GM19328 (cell line): ENCODE data around the gene FAF1.

Source experiments
- ATAC-seq: cut with Tn5 transposase; IDR thresholded peaks from one replicate; pipeline ENCODE4 v1.9.1; 2021; ENCODE audit warnings: mild to moderate bottlenecking, moderate library complexity; ENCODE audit not compliant: unreplicated experiment

The FAF1 gene

DNA sequence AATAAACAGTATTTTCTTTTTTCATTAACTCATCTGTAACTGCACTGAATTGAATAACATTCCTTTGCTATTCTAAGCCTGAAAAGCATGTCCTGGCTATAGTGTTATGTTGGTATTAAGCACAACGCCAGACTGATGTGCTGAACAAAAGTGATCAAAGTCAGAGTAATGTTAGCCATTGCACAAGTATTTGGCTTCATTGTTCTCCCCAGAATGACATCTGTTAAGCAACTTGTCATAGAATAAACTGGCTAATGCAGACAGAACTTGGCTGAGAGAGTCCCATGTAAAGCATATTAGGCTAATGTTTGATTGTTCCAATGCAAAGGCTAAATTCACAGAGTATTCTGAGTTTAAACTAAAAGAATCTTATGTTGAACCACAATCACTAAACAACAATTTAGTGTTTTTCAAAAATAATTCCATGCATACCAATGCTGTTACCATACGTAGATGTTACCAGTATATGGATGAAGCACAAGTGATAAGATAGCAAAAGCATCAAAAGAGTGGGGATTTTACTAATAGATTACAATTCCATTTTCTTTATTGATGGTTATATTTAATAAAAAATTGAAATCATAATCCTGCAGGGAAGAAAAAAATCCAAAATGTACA, 301.5 kb downstream of the FAF1 start:
- no peak for ATAC-seq

DNA sequence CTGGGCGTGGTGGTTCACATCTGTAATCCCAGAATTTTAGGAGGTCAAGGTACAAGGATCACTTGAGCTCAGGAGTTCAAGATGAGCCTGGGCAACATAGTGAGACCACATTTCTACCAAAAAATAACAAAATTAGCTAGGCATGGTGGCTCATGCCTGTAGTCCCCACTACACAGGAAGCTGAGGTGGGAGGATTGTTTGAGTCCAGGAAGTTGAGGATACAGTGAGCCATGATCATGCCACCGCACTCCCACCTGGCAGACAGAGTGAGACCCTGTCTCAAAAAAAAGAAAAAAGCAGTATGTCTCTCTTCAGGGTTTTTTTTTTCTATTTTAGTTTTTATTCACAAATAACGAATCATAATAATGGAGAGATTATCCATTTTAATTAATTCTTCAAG, 303.1 kb downstream of the FAF1 start:
- ATAC-seq: no peak

DNA sequence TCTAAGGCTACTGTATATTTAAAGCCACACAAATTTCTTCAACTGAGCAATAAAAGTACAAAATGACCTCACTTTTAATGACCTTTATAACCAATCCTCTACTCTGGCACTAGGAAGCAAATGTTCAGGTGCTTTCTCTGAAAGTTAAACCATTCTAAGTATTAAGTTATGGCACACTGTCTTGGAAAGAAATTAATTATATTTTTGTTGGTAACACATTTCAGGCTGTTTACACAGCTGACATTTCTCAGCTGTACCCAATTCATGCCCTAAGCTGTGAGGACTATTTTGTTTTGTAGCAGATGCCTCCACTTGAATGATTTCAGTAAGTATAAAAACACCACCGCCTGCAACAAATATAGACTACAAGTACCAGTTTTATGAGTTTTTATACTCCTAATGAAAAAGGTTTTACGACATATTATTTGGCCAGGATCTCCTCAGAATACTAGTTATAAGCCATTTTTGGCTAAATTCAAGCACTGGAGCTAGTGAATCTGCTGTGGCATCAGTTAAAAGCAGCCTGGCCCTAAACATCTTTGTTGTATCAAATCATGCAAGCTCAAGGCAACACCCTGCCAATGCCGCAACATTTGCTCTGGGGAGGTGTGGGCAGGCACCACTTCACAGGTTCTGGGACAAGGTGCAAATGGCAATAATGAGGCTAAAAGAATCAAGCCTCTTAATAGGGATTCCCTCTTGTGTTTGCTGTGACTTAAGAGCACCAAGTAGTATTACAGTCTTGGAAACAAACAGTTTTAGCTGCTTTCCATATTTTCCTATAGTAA, 308.4 kb downstream of the FAF1 start:
- no peak for ATAC-seq

DNA sequence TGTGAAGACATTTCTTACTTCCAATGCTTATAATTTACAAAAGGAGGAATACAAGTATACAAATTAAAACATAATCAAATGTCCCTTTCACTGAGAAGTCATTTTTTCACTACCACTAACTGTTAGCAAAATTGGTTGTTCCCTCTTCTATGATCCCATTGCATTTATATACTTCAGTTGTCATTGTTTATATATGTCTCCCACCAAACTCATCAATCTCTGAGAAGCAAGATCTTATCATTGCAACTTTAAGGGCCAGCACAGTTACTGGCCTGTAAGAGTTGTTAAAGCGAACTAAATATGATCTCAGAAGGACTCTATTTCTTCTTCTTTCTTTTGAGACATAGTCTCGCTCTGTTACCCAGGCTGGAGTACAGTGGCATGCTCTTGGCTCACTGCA, 313.5 kb downstream of the FAF1 start:
- no peak for ATAC-seq

DNA sequence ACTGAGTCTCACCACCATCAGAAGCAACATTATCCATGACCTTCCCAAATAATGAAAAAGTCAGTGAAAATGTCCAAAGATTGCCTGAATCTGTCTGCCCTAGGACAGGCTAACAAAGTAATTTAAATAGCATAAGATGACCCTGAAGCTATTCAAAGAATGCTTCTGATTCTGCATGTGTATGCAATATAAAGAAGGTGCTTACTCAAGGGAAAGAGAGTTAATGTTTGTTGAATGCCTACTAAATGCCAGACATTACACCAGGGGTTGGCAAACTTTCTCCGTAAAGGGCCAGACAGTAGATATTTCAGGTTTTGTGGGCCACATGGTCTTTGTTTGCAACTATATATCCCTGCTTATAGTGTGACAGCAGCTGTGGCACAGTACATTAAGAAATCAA, 314.9 kb downstream of the FAF1 start:
- no peak for ATAC-seq

DNA sequence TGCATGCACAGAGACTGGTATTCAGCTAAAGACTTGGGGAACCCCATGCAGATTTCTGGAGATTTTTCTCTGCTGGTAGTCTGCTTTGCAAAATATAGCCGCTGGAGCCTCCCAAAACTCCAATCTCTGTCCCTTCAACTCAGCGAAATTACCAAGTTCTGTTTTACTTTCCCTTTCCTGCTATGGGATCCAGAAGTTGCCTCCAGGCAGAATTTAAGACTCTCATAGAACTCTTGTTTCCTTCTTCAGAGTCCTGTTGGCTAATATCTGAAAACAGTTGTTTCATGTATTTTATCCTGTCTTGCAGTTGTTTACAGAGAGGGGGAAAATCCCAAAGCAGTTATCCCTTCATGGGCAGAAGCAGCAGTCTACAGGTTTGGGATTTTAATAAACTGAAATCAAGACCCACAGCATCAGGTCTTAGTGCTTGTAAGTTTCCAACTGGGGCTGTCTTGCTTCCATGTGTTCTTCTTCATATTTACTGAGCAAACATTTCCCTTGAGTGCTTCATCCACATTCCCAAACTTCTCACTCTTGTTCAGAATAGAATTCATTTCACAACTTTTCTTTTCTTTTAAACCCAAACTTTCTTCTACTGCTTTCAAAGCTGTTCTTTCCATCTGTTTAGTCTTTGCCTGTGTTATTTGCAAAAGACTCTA, 315.5 kb downstream of the FAF1 start:
- no peak for ATAC-seq

DNA sequence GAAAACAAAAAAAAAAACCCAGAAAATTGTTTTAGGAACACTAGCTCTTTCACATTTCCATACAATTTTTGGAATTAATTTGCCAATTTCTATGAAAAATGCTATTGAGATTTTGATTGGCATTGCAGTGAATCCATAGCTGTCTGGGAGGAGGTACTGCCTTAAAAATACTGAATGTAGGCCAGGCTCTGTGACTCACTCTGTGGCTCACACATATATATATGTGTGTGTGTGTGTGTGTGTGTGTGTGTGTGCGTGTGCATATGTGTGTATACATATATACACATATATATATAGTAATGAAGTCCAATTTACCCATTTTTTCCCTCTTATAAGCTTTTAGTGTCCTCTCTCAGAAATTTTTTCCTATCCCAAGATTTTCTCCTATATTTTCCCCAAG, 322.6 kb downstream of the FAF1 start:
- ATAC-seq: no peak

DNA sequence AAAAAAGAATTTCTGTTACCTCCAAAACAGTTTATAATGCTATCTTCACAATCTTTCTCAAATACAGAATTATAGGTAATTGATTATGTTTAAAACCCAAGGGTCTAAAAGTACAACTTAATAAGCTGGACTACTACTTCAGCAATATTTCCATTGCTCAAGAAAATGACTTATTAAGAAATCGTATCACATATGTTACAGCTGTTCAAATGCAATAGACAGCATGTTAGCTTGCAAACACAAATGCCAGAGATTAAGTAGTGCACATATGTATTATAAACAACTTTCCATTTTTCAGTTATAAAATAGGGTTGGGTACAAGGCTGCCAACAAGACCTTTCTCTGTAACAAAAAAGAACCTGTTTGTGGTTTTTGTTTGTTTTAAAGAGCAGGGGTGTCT, 325.8 kb downstream of the FAF1 start:
- ATAC-seq: no peak

DNA sequence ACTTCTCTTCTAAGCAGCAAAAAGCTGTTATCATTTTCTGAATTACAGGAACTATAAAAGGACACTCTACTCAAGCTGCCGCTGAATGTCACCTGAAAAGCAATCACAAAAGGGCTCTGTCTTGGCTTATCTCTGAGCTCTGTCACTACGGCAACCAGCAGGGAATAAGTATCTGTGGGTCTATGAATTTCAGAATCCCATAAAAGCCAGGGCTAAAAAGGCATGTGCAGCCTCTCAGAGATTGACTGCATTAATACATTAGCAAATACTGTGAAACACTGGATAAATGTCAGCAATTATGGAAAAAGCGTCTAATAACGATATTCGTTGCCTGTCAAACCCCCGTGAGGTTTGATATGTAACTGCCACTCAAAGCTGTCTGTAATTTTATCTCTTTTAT, 326.6 kb downstream of the FAF1 start:
- no peak for ATAC-seq

DNA sequence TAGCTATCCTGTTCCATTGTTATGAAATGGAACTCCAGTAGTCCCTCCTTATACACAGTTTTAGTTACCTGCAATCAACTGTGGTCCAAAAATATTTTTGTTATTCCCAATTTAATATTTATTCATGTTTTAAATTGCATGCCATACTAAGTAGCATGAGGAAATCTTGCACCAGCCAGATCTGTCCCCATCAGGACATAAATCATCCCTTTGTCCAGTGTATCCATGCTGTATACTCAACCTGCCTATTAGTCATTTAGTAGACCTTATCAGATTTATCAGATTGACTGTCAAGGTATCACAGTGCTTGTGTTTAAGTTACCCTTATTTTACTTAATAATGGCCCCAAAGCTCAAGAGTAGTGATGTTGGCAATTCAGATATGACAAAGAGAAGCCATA, 328.9 kb downstream of the FAF1 start:
- ATAC-seq: no peak

DNA sequence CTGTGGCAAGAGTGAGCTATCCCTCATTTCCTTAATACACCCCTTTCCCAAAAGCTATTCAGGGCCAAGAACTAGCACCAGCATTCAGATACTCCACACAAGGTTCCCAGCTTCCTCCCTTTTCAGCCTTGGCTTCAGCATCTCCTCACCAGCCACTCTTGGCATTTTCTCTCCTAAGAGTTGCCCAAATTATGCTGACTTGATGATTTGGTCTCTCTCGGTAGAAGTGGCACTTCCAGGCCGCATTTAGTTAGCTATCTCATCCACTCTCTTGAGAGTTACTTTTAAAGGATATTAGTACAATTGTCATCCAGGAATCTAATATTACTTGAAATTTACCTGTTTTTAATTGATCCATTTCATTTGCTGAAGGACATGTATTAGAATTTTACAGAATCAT, 337.8 kb downstream of the FAF1 start:
- no peak for ATAC-seq

DNA sequence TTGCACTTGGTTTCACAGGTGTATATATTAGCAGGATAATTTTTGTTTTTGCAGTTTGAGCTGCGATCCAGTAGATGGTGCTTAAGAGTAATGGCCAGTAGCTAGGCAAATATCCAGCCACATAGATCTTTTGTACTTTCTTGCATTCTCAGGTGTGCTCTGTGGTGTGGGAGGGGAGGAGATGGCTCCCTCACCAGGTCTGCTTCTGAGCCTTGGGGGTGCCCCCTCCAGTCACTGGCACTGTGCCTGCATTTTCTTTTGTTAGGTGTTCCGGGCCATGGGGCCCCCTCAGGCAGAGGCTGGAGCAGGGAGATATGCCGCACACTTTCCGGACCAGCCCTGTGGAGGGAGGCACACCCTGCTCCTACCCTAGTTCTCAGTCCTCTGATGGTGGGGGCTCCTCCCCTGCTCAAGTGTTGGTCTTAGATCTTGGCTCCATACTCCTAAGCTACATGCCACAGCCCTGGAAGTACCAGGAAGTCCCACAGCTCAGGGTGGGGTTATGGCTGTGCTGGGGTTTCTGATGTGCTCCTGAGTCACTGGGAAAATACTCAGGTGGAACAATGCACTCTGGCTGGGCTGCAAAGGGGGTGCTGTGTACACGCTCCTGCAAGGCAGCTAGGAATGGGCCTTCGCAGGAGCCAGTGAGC, 339.3 kb downstream of the FAF1 start:
- ATAC-seq: no peak

DNA sequence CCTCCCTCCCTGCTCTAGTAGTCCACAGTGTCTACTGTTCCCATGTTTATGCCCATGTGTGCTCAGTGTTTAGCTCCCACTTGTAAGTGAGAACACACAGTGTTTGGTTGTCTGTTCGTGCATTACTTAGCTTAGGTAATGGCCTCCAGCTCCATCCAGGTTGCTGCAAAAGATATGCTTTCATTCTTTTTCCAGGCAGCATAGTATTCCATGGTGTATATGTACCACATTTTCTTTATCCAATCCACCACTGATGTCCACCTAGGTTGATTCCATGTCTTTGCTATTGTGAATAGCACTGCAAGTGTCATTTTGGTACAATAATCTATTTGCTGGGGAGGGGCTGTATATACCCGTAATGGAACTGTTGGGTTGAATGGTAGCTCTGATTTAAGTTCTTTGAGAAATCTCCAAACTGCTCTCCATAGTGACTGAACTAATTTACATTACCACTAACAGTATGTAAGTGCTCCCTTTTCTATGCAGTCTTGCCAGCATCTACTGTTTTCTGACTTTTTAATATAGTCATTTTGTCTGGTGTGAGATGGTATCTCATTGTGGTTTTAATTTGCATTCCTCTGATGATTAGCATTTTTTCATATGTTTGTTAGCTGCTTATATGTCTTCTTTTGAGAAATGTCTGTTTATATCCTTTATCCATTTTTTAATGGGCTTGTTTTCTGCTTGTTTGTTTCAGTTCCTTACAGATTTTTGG, 344.9 kb downstream of the FAF1 start:
- no peak for ATAC-seq

DNA sequence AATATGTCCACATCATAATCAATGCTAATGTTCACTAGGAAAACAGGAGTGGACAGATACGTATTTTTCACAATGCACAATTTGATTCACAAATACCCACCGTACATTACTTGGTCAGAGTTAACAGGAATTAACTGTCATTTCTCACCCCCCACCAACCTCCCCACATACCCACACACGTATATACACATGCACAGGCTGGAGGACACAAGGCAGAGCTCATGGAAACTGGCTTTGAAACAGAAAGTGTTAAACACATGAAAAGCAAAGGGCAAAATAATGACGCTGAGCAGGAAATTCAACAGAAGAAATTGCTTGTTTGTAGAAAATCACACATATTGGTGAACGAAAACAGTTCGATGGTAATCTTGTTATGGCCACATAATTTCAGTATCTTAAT, 348.4 kb downstream of the FAF1 start:
- ATAC-seq: no peak

DNA sequence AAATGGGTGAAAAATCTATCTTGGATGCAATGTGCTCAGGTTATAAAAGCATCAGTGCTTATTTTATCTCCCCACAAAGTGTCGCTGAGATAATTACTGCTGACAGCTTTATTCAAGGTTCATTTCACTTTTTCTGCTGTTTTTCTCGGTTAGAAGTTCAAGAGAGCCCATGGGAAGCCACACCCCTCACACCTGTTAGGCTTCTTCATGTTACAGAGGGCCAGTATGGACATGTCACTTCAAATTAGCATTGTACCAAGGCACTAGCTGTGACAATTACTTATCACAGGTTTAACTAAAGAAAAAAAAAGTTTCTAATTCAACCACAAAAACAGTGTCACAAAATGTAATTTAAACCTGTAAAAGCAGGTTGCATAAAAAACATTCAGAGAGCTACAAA, 349.5 kb downstream of the FAF1 start:
- no peak for ATAC-seq

DNA sequence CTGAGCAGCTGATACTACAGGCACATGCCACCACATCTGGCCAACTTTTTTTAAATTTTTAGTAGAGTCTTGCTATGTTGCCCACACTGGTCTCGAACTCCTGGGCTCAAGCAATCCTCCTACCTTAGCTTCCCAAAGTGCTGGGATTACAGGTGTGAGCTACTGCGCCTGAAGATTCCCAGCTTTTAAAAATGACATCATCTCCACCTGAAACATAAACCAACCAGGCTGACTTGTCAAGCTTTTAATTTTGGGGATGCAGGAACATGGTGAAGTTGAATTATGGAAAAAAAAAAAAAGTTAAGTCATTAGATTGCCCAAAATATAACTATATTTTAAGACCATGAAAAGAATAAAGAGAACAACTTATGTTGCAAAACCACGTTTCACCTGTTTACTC, 350.6 kb downstream of the FAF1 start:
- ATAC-seq: no peak

DNA sequence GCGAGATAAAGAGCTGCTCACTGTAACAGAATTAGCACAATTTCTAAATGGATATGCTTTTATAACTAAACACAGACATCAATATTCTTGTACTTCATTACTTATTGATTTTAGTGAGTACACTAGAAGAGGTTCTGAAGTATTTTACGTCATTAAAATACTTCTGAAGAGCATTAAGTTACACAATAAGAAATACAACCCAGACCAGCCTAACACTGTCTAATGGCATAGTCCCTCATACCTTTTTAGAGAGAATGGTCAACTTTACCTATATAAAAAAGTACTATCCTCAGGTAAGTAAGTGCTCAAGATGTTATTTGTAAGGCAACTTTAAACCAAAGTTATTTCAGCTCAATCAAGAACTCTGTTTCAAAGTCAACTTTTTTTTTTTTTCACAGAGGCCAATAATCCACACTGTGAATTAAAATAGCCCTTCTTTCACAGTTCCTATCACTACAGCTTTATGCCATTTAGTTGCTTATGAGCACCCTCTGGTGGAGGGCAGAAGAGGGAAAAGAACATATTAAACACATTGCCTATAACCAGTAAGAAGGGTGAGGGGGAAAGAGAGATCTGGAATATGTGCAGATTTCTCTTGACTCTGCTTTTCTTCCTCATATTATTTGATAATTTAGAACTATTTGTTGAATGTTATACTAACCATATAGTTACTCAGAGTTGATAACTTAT, 354.7 kb downstream of the FAF1 start:
- ATAC-seq: no peak

DNA sequence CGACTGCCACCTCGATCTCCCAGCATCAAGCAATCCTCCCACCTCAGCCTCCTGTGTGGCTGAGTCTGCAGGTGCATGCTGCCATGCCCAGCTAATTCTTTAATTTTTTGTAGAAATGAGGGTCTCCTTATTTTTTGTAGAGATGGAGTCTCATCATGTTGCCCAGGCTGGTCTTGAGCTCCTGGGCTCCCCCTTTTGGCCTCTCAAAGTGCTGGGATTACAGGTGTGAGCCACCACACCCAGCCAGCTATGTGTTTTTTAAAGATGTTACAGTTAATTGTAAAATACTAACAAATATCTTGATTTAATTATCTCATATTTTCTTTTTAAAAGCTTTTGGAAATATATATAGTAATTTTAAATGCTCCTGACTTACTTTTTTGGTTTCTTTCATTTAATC, 355.5 kb downstream of the FAF1 start:
- no peak for ATAC-seq

DNA sequence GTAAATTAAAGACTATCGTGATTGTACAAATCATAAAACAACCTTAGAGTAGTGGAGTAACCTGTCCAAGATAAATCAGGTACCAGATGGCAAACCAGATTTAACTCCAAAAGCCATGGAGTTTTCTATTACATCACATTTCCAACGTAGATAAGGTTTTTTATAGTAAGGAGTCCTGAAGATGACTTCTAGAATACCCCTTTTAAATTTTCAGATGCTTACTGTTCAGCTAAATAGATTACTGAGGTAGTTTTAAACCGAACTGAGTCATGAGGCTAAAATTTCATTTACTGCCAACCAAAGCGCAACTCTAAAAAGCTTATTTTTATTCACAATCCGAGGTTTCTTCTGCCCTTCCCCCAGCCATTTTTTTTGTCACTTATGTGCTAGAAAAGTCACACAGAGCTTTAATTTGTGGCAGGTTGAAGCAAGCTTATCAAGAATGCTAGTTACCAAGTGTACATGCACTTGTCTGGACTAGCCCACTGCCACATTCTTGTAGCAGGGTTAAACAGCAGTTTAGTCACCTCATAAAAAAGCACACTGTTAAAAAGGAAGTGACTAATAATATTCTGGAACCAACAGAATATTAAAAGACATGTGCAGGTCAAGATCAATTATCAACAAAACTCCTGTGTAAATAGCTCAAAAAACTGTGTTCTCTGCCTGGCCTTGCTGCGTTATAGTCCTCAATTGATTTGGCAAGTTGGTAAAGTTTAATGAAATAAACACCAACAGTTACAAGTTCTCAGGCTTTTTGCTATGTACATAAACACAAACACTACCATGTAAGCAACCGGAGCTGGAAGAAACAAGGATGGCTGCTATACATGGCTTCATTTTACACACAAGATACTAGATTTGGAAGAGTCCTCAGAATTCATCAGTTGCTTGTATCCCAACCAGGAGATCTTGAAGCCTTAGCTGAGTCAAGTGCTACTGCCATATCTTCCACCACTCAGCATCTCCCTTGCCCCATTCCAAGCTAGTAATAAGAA, 356.5 kb downstream of the FAF1 start:
- ATAC-seq: no peak
